ENCODE data around the gene RACK1.

Gene RACK1

DNA sequence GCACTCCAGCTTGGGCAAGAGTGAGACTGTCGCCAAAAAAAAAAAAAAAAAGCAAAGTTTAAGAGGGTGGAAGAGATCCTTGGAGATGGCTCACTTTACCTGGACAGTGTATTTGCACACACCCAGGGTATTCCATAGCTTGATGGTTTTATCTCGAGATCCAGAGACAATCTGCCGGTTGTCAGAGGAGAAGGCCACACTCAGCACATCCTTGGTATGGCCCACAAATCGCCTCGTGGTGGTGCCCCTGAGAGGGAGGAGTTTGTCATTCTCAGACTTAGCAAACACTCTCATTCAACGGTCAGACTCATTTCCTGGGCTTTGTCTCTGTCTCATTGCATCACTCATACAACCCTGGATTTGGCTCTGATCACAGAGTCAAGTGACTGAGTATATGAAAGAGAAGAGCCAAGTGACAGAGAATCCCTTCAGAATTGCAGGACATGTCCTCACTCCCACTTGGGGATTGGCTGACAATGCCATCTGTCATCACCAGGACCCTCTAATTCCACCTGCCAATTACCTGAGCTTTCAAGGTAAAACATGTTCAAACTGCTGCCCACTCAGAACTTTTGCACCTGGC lies 2.2 kb downstream of the RACK1 start:
- H3K4me3 ChIP-seq (ENCODE audit: control insufficient read depth, low read depth, low read length): peak overlapping the region; percentile 77
- DNase-seq (ENCODE audit: low read depth): peak; percentile 58
- TF ChIP-seq, protein P1, sequence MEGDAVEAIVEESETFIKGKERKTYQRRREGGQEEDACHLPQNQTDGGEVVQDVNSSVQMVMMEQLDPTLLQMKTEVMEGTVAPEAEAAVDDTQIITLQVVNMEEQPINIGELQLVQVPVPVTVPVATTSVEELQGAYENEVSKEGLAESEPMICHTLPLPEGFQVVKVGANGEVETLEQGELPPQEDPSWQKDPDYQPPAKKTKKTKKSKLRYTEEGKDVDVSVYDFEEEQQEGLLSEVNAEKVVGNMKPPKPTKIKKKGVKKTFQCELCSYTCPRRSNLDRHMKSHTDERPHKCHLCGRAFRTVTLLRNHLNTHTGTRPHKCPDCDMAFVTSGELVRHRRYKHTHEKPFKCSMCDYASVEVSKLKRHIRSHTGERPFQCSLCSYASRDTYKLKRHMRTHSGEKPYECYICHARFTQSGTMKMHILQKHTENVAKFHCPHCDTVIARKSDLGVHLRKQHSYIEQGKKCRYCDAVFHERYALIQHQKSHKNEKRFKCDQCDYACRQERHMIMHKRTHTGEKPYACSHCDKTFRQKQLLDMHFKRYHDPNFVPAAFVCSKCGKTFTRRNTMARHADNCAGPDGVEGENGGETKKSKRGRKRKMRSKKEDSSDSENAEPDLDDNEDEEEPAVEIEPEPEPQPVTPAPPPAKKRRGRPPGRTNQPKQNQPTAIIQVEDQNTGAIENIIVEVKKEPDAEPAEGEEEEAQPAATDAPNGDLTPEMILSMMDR (IDR thresholded peaks at IDR 0.05; ENCODE audit: control insufficient read depth, insufficient read depth, low read depth, low read length, missing control alignments): no peak

DNA sequence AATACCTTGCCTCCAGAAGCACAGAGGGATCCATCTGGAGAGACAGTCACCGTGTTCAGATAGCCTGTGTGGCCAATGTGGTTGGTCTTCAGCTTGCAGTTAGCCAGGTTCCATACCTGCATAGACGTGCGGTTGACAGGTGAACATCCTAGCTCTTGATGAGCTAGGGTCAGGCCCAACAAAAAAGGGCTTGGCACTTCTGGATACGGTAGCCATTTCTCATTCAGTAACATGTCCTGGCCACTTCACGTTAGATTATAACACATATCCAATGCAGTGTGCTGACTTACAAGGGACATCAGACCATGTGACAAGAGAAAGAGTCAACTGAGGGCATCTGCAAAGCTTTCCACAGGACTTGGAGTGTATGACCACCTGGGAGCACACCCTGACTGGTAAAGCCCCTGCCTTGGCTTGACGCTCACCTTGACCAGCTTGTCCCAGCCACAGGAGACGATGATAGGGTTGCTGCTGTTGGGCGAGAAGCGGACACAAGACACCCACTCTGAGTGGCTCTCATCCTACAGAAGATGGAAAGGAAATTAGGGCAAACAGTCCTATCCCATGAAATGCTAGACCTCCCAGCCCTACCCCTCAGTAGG lies 4.5 kb downstream of the RACK1 start:
- H3K4me3 ChIP-seq (ENCODE audit: control insufficient read depth, low read depth, low read length): no peak overlapping the region
- no peak for DNase-seq (ENCODE audit: low read depth)
- TF ChIP-seq, protein P1 (IDR thresholded peaks at IDR 0.05; ENCODE audit: control insufficient read depth, insufficient read depth, low read depth, low read length, missing control alignments): no peak

DNA sequence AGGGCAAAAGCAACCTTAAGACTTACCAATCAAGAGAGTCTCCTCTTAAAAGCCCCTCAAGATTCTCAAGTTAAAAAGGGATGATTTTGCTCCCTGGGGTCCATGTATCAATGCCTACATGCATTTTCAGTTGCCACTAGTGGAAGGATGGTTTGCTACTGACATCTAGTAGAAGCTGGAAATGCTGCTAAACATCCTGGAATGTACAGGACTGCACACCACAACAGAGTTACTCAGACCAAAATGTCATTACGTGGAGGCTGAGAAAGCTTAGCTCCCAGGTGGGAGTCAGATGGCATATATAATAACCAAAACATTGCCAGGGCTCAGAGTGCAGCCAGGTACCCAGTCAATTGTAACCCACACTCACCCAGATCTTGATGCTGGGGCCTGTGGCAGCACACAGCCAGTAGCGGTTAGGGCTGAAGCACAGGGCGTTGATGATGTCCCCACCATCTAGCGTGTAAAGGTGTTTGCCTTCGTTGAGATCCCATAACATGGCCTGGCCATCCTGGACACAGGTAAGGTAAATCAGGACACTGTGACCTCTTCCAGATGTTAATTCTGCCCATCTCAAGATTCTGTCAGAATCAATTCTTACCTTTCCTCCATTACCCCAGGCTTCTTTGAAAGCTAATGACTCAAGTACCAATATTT lies 5.8 kb downstream of the RACK1 start:
- DNase-seq (ENCODE audit: low read depth): no peak
- no peak overlapping the region for H3K4me3 ChIP-seq (ENCODE audit: control insufficient read depth, low read depth, low read length)
- TF ChIP-seq, protein P1 (IDR thresholded peaks at IDR 0.05; ENCODE audit: control insufficient read depth, insufficient read depth, low read depth, low read length, missing control alignments): no peak

DNA sequence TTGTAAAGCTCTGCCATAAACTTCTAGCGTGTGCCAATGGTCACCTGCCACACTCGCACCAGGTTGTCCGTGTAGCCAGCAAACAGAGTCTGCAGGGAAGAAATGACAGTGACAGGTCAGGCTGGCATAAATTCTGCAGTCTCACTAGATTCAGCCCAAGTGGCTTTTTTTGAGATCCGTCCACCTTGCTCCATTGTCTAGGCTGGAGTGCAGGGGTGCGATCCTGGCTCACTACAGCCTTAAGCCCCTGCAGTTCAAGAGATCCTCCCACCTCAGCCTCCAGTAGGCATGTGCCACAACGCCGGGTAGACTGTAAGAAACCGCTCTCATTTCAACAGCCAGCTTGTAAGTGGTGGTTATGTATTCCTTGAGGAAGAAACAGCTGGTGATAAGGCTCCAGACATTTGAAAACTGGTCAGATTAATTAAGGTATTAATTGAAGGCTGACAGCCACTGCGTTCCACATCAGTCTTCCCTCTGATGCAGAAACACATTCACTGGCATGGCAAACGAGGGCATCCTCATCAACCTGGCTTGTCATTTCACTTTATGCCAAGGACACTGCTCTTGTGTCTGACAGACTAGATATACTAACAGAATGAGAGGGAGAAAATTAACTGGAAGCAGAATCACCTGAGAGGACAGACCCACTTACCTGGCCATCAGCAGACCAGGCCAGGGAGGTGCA lies 6.6 kb downstream of the RACK1 start:
- DNase-seq (ENCODE audit: low read depth): no peak
- H3K4me3 ChIP-seq (ENCODE audit: control insufficient read depth, low read depth, low read length): no peak overlapping the region
- TF ChIP-seq, protein P1 (IDR thresholded peaks at IDR 0.05; ENCODE audit: control insufficient read depth, insufficient read depth, low read depth, low read length, missing control alignments): no peak

DNA sequence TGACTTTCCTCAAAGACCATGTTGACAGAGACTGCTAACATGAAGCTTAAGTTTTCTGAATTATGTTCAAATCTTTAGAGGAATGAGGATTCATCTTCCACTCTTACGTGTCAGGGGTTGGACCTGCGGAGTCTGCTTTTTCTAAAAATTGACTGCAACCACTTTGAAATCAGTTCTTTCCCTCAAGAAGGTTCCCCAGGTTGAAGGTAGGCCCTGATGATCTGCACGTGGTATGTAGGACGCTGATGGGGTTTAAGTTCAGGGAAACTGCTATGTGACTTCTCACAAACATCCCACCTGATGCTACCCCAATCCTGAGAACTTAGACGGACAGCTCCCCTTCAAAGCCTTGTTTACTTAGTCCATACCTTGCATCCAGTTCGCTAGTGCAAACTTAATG lies 7.2 kb downstream of the RACK1 start:
- H3K4me3 ChIP-seq (ENCODE audit: control insufficient read depth, low read depth, low read length): no peak overlapping the region
- TF ChIP-seq, protein P1 (IDR thresholded peaks at IDR 0.05; ENCODE audit: control insufficient read depth, insufficient read depth, low read depth, low read length, missing control alignments): no peak
- DNase-seq (ENCODE audit: low read depth): no peak

DNA sequence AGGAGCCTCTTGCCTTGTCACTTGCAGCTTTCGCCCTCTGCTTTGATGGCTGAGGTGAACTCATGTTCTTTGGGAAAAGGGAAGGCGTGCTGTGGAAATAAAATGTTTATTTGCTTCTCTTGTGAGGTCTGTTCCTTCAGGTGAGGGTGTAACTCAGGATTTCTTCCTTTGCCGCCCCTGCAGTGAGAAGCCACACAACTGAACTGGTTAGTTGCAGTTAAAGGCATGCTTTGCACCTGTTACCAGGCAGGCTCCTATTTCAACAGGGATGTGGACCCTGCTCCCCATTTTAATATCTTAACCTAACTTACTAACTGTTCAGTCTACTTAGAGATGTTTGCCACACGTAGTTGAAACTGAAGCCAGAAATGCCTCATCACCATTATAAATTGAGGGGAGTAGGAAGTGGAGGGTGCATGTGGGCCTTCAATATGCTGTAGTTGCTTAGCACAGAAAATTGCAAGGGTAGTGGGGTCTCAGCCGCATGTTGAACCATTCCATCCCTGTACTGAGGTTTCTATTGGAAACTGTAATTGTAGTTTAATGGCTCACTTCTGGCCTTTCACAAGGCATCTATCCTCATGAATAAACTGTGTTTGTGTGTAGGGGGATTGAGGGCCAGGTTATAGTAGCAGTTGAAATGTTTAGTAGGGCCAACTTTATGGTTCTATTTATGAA lies 7.9 kb downstream of the RACK1 start:
- no peak overlapping the region for H3K4me3 ChIP-seq (ENCODE audit: control insufficient read depth, low read depth, low read length)
- DNase-seq (ENCODE audit: low read depth): no peak
- TF ChIP-seq, protein P1 (IDR thresholded peaks at IDR 0.05; ENCODE audit: control insufficient read depth, insufficient read depth, low read depth, low read length, missing control alignments): no peak
